Stimulated activated CD4-positive, alpha-beta T cell treated with anti-CD3 and anti-CD28 coated beads, Interleukin-4, amount 100 ng/mL, for 1 hour (primary cell): ENCODE results near the gene NRIP1.

ENCODE experiments used
- DNase-seq: peaks from one replicate; pipeline ENCODE4 v3.0.0-alpha.2; 2020

The NRIP1 gene

DNA sequence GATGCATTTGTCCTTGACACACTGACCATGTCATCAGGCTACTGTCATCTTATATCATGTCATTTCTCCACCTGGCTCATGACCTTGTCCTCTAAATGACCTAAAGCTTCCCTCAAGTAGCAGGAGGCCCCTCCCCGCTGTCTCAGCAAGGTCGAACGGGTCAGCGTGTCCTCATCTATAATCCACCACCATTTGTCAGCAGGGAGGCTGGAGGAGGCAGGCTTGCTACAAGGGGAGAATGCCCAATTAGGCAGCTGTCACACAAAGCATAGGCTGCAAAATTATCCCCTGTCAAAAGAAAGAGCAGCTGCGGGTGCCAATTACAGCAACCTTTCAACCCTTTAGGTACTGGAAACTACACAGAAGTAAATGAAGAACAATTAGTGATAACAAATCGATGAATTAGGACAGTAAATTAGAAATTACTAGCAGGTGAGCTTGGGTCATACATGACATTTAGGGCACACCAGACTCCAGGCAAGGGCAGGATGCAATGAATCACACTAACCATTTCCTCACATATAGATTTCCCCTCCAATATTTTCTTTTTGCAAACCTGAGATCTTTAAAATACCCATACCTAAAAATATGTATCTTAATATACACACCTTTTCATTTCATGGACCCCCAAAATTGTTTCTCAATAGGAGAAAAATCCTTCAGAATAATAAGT, 61.2 kb downstream of the NRIP1 start:
- no peak for DNase-seq

DNA sequence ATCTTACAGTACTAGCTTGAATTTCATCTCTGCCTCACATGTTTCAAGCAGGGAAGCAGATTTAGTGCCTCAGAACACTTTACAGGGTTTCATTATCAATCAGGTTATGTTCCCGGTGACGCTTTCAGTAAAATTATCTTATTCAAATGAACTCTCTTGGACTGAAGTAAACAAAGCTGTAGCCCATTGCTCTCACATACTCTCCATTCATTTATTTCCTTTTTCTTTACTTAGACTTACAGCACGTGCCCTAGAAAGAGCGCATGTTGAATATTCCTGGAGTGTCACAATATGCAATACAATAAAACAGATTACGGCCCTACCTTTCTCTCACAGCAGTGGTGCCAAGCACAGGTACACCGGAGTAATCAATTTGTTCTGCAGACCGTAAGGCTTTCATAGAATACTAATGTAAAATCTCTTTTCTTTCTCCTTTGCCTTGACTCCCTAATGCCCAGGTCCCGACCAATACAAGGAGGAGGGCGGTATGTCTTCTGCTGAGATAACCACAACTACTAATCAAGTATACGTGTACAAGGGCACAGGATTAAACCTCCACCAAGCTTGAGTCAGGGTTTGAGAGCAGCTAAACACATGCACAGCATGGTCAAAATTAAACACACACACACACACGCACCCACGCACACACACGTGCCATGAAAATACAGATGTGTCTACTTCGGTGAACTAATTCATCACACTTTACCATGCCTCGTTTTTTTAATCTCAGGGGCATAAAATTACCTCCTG, 62.8 kb downstream of the NRIP1 start:
- no peak for DNase-seq

DNA sequence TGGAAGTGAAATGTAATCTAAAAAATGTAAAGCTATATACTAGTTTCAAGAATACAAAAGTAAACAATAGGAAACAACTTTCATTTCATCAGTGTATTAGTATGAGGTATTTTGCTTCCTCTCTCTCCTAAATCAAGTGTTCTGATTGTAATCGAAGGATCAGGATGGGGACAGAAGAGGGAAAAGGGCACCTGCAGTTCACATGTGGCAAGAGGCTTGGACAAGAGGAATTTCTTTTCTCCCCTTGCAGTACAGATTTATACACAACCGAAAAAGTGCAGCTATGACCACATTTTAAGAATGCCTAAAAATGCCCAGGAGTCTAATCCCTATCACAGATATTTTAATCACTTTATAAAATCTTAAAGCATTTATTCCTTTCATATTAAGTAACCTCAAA, 63.7 kb downstream of the NRIP1 start:
- DNase-seq = no peak

DNA sequence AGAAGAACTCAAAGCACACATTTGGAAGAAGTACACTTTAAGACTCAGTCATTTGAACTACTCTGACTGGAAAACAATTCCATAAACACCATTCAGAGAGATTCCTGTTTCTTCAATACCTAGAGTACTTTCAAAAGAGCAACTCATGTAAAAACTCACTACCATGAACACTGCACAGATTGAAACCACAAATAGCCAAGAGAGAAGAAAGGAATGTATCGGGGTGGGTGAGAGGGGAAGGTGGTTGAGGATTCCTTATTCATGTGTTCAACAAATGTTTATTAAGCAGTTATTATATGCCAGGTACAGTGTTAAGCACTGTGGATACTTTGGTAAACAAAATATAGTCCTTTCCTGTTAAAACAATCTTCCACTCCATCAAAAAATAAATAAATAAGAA, 64.7 kb downstream of the NRIP1 start:
- DNase-seq = no peak

DNA sequence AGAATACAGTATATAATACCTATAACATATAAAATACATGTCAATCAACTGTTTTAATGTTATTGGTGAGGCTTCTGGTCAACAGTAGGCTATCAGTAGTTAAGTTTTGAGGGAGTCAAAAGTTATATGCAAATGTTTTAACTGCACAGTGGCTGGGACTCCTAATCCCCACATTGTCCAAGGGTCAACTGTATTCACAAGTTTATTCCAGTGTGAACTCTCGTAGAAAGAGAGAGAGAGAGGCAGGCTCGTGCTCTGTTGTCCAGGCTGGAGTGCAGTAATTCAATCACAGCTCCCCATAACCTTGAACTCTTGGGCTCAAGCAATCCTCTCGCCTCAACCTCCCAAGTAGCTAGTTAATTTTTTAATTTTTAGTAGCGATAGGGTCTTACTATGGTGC, 66.0 kb downstream of the NRIP1 start:
- no peak for DNase-seq

- DNase-seq = no peak
These were observed 66.5 kb downstream of the NRIP1 start for GRCh38 chr21:14998336-14998735.

DNA sequence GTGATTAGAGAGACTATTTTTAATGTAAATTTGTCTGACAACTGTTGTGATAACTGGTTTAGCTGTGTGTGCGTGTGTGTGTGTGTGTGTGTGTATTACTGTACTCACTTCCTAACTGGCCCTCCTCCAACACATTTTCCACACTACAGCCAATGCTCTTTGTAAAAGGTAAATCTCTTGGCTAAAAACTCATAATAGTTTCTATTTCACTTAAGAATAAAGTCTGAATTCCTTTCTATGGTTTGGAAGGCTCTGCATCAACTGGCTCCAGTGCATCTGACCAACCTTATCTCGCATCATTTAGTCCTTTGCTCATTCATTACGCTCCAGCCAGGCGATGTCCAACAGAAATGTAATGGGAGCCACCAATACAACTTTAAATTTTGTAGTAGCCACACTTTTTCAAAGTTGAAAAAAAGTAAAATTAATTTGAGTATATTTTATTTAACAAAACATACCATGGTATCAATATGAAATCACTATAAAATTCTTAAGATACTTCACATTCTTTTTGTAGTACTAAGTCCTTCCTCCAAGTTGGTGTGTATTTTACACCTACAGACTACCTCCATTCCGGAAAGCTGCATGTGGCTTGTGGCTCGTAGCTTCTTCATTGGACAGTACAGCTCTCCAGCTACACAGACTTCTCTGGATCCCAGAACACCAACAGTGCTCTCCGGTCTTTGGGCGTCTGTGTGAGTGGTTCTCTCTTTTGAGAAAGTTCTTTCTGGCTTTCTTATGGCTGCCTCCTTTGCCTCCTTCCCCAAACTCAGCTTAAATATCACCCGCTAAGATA, 68.9 kb downstream of the NRIP1 start:
- no peak for DNase-seq

DNA sequence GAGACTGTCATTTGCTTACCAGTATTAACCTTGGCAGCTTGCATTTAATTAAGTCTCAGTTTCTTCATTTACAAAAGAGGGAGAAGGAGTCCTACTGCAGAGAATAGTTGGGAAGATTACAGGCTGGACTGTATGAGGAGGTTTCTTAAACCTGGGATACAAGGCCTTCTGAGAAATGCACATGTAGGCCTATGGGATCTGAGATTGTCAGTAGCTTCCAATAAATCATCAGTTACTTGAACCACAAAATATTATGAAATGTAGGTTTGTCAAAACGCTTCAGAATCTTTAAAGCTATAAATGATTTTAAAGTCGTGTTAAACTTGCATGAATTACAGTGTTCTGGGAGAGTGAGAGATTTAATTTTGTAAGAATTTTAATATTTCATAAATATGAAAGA, 69.6 kb downstream of the NRIP1 start:
- no peak for DNase-seq

GRCh38 chr21:14993115-14993514, 71.7 kb downstream of the NRIP1 start:
- no peak for DNase-seq

DNA sequence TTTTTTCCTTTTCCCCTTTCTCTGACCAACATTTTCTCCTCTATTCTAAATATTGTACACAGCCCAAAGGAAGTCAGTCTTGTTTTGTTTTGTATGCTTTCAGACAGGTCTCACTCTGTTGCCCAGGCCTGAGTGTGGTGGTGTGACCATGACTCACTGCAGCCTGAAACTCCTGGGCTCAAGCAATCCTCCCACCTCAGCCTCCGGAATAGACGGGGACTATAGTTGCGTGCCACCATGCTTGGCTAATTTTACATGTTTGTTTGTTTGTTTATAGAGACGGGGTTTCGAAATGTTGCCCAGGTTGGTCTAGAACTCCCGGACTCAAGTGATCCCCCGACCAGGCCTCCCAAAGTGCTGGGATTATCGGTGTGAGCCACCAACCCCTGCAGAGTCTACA, 72.8 kb downstream of the NRIP1 start:
- DNase-seq = no peak

- DNase-seq = no peak
These were observed 75.4 kb downstream of the NRIP1 start for GRCh38 chr21:14989359-14989758.

GRCh38 chr21:14988760-14989159, 76.0 kb downstream of the NRIP1 start:
- no peak for DNase-seq

GRCh38 chr21:14987370-14988170, 77.2 kb downstream of the NRIP1 start:
- DNase-seq = no peak

GRCh38 chr21:14985306-14985705, 79.5 kb downstream of the NRIP1 start:
- no peak for DNase-seq

- no peak for DNase-seq
These were observed 82.5 kb downstream of the NRIP1 start for GRCh38 chr21:14982336-14982735.

DNA sequence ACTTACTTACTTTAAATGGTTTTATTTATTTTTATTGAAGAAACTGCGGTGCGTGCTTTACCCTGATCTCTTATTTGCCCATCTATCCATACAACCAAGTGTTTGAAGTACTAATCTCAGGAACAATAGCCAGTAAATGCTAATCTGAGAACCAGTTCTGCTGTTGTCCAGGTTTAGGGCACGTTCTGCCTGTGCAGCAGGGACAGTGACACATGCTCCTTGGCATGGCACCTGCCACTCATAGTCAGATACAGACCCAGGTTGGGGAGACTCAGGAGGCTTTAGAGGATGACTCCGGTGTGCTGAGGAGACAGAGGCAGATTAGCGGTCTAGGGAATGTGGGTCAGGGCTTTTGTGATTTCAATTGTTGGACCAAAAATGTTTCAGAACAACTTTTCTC, 83.6 kb downstream of the NRIP1 start:
- DNase-seq = no peak

DNA sequence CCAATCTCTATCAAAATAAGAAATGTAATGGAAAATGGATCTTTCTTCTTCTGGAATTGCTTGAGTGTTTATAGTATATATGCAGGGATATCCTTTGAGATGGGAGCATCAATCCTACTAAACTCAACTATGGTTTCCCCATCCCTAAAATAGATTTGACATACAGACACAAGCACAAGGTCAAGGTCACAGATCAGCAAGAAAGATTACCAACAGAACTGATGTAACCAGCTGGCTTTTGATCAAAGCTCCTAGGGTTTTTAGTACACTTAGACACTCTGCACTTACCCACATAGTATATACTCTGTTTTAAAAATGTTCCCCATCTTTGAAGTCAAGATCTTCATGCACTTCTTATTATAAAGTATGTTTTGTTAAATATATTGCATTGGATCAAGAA, 85.5 kb downstream of the NRIP1 start:
- DNase-seq = no peak

DNA sequence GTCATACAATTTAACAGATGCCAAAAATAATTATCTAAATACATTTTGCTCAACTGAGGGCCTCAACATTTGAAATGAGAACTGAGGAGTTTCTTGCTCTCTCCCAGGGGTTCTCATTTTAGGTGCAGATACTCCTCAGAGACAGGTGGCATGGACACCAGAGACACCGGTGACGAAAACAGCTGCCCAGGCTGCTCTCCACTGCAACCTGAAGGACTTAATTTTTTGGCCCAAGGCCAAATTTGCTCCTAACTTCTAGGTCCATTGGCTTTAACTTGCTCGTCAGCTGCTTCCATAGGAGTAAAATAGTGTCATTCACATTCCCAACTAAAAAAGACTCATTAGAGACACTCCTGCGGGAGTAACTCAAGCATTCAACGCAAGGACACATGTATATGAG, 87.0 kb downstream of the NRIP1 start:
- no peak for DNase-seq

- no peak for DNase-seq
These were observed 89.5 kb downstream of the NRIP1 start for GRCh38 chr21:14975136-14975919.

DNA sequence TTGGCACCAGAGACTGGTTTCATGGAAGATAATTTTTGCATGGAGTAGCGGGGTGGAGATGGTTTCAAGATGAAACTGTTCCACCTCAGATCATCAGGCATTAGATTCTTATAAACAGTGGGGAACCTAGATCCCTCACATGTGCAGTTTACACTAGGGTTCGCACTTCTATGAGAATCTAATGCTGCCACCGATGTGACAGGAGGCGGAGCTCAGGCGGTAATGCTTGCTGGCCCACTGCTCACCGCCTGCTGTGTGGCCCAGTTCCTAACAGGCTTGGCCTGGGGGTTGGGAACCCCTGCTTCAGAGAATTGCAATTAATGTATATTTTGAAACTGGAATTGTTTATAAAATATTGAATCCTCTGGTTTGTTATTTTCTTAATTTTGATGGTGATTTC, 92.1 kb downstream of the NRIP1 start:
- no peak for DNase-seq

DNA sequence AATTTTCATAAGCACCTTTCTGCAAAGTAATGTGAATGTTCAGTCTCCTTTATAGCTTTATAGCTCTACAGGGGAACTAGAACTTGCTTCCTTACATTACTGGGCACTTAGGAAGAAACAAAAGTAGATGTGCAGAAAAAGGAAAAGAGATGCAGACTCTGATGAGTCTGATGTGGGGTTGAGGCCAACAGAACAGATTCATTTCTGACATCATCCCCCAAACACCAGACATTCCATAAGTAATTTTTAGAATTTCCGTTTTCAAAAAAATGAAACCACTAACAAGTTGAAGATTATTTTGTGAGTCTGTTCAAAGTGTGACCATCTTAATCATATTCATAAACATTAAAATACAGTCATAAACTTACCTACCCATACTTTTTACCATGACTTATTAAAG, 96.0 kb downstream of the NRIP1 start:
- DNase-seq = no peak

DNA sequence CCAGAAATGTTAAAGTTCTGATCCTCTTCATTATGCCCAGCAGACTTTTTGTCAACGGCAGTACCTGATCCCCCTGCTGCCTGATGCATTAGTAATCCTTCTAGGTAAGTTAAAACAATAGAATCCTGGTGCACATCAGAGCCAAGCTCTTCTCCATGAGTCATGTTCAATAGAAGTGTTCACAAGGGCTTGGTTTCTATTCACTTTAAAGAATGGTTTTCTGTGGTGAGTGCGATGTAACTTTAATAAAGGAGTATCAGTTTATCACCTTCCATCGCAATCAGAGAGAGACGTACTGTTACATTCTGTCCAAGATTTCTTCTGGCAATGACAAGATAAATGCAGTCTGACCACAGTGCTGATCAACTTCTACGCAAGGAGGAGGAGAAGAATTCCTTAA, 96.8 kb downstream of the NRIP1 start:
- no peak for DNase-seq
